Stimulated activated CD4-positive, alpha-beta T cell treated with anti-CD3 and anti-CD28 coated beads, Interleukin-15, amount 100 ng/mL, for 24 hours (primary cell): ENCODE measurements around the gene ATP11A.

Experiments used
- DNase-seq: peaks from one replicate; pipeline ENCODE4 v3.0.0-alpha.2; 2020

Gene ATP11A

DNA sequence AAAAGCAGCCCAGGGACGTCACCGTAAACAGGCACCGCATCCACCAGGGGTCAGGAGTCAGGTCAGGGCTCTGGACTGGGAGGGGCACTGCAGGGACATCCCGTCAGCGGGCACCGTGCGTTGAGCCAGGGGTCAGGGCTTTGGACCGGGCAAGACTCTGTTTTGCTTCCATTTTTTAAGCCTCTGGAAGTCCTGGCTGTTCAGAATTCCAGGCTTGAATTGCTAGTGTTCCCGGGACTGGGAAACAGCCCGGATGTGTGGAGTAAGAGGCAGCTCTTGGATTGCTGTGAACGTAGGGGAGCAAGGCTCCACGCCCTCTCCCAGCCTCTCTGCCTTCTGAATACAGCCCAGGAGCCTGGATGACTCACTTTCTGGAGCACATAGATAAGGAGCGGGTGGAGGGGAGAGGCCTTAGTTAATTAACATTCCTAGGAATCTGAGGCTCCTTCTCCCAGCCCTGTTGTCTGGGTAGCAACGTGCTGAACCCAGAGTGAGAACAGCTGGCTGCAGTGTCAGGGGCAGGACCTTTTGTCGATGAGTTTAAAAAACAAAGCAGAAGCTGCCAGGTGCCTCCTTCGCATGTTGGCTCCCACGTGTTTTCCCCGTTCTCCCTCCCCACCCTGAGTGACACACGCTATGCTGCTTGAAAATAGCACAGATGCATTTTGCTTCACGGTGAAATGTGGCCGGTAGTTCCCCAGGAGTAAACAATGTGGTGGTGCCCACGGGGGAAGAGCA, 21.9 kb downstream of the ATP11A start:
- no peak for DNase-seq

DNA sequence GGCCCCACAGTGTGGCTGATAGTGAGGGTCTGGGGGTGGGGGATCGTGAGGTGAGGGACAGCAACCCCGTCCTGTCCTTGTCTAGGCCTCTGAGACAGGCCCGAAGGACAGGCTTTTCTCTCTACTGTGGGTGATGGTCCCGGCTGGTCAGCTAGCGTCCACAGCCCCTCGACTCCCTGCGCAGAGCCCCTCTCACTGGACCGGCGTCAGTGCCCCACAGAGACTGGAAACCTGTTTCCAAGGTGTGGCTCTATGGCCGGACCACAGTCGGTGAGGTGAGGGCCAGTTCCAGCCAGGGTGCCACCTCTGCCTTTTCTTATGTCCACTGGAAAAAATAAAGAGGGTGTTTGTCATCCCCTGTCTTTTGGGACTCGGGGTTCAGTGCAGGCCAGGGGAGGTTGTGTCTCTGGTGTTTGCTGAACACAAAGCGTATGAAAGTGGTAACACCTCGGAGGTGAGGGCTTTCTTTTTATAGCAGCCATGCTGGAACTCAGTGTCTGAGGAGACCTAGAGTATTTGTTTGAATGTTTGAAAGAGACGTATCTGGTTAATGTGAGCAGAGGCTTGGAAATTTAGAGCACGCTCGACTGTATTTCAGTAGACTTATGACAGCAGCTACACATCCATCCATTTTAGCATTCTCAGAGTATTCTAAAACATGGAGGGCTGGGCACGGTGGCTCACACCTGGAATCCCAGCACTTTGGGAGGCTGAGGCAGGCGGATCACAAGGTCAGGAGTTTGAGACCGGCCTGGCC, 22.8 kb downstream of the ATP11A start:
- DNase-seq: no peak

GRCh38 chr13:112713517-112714253, 23.8 kb downstream of the ATP11A start:
- no peak for DNase-seq

DNA sequence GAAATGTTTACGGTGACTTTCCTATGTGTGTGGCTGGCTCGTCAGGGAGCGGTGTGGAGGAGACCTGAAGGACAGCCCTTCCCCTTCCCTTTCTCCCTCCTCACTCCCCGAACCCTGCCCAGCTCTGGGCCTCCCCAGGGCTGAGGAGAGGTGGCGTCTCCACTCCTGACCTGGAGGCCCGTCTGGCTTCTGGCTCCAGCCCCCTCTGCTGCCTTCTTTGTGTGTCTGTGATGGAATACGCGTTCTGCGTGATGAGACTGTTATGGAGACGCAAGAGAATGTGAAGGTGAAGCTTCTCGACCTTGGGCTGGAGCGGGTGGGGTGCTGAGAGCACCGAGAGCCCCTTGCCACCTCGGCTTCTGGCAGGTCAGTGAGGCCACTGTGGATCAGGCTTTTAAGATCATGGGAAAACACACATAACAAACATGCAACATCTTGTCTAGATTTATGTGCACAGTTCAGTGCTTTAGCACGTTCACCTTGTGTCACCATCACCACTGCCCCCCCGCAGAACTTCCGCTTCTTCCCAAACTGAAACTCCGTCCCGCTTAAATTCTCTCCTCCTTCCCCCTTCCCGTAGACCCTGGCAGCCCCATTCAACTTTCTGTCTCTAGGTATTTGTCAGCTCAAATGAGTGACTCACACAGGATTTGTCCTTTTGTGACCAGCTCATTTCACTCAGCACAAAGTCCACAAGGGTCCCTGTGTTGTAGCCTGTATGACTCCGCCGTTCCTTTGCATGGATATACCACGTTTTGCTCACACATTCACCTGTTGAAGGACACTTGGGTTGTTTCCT, 24.7 kb downstream of the ATP11A start:
- no peak for DNase-seq

GRCh38 chr13:112715210-112715609, 25.4 kb downstream of the ATP11A start:
- no peak for DNase-seq

GRCh38 chr13:112715715-112716460, 26.1 kb downstream of the ATP11A start:
- no peak for DNase-seq

DNA sequence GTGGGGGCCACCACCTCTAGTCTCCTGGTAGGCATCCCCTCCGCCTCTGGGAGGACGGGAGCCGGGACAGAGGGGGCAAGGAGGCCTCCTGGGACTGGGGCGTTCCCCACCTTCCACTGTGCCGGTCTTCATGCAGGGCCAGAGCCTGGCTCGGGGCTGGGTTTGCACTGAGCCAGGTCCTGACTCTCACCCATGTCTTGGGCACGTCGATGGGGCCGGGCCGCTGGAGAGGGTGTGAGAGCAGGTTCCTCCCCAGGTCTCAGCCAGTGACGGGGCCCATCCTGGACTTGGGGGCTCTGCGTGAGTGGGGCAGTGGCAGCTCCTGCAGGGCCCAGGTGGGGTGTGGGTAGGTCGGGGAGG, 26.6 kb downstream of the ATP11A start:
- DNase-seq: no peak

GRCh38 chr13:112716841-112717520, 27.1 kb downstream of the ATP11A start:
- DNase-seq: no peak

GRCh38 chr13:112718318-112718717, 28.5 kb downstream of the ATP11A start:
- no peak for DNase-seq

DNA sequence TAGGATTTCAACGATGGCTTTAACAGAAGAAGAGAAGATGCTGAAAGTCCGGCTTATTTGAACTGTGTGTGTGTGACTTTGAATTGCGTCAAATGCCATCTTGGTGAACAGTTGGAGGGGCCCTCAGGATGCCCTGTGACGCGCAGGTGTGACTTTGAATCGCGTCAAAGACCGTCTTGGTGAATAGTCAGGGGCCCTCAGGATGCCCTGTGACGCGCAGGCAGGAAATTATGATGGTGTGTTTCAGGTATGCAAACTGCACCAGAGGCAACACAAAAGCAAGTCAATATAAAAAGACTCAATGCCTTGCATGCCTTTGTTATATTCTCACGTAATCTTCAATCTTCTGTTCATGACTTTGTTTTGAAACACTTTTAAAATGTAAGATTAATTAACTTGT, 29.2 kb downstream of the ATP11A start:
- no peak for DNase-seq

DNA sequence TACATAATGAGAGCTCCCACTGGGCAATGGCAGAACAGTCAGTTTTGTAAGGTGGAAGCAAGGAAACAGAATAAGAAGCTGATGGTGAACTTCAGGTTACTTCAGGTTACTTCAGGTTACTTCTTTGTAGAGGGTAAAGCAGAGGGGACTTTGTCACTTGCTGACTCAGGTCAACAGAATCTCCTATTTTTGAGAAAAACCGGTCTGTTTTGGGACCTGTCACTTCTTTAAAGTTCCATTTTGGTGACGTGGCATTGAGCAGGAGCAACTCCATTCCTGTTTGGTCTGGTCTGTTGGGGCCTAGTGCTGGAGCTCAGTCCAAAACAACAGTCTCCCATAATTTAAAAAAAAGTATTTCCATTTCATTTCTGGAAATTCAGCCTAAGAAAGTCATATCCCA, 29.7 kb downstream of the ATP11A start:
- no peak for DNase-seq

GRCh38 chr13:112720251-112720650, 30.4 kb downstream of the ATP11A start:
- no peak for DNase-seq

GRCh38 chr13:112720814-112721197, 31.0 kb downstream of the ATP11A start:
- DNase-seq: no peak

- no peak for DNase-seq
These were observed 31.6 kb downstream of the ATP11A start for GRCh38 chr13:112721198-112722104.

- DNase-seq: no peak
These were observed 32.8 kb downstream of the ATP11A start for GRCh38 chr13:112722433-112723263.

DNA sequence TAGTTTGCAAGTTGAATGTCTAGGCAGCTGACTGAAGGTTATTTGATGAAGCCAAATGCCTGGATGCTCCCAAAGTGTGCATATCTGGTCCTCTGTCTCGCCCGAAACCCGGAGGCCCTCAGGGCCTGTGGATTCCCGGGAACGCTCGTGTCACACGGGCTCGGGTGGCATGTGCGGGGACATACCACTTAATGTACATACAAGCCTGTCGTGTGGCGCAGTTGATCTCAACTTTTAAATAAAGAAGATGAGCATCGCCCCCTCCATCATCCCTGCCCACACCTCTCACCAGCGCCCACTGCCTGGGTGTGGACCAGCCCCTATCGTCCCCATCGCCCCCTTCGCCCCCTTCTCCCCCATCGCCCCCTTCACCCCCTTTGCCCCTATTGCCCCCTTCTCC, 33.9 kb downstream of the ATP11A start:
- DNase-seq: no peak

DNA sequence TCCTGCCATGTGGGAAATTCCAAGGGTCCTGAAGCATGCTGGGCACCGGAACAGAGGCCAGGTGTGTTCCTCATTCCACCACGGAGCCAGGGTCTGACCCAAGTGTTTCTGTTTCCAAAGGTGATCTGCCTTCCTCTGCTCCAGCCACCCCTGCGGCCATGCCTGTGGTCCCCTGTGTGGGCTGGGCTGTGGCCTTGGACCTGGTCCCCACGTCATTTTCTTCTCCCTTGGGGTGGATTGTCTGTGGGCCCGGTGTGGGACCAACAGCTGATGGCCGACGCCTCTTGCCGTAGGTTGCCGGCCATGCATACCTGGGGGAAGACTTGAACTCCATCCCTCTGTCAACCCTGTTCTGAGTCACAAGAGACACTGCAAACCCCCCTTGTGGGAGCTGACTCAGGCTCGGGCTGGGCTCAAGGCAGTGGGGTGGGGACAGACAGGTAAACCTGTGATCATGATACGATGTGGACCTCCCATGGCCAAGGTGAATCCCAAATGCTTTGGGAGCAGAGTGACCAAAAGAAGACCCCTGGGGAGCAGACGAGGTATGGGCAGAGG, 35.0 kb downstream of the ATP11A start:
- DNase-seq: no peak

- DNase-seq: no peak
These were observed 35.6 kb downstream of the ATP11A start for GRCh38 chr13:112725346-112726015.
